LoVo (cell line): Measurements from ENCODE around the gene ZNF92.
"Not testable (repeated sequence)": the region's sequence is repeated elsewhere in the genome, so short reads cannot be mapped to it uniquely, and the experiment has no call there.

Experiments used
- DNase-seq: peaks from one replicate; pipeline ENCODE4 v3.0.0-alpha.2; 2016; ENCODE audit warnings: low spot score

The ZNF92 gene

DNA sequence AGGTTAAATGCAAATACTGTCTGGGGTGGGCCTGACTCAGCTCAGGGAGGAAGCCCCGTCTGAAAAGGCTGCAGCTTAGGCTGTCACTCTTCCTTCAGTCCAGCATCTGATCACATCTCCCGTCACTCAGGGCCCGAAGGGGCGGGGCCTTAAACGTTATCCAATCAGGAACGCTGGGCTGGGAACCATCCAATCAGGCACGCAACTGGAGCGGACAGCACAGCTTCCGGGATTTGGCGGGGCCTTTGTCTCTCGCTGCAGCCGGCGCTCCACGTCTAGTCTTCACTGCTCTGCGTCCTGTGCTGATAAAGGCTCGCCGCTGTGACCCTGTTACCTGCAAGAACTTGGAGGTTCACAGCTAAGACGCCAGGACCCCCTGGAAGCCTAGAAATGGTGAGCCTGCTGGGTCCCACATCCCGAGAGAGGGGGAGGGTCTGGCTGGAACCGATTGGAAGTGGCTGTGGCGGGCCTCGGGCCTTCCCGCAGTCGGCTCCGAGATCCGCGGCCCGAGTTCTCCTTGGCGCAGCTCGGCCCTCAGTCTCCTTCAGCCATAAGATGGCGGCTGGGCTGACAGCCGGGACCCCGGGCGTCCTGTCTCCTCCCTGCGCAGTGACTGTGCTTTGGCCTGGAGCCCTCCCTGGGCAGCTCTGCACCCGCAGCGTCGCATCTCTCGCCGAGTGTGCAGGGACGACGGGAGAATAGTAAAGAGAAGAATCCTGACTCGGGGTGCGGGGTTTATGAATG is at the start of gene ZNF92:
Gene ZNF92, plus strand, starts transcription at position 248 of the 744 bp plus-strand sequence. Its CDS starts 143 bp downstream, at position 391.
- DNase-seq, result peak; percentile 99

DNA sequence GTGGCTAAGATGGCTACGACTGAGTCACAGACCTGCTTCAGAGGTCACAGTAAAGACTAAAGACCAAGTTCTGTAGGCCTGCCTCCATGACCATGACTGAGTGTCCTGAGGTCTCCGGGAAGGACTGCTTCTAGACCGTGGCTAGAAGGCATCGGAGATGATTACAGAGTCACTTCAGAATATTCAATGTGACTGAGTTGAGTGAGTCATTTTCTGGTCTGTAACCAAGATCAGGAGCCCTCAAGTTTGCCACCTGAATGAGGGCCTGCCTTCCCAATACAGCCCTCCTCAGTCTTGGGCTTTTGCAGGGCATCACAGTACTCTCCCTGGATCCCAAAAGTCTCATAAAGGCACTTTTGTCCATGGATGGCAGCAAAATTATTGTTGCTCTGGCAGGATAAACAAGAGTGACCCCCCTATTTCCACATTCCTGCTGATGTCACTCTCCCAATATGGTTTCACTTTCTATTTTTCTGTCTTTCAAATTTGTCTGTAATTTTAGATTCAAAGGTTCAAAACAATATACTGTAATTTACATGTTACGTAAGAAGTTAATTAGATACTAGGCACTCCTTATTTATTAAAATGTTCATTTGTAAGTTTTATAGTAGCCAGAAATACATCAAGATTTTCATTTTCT is 47.7 kb upstream of the ZNF92 start:
- DNase-seq, result no peak

DNA sequence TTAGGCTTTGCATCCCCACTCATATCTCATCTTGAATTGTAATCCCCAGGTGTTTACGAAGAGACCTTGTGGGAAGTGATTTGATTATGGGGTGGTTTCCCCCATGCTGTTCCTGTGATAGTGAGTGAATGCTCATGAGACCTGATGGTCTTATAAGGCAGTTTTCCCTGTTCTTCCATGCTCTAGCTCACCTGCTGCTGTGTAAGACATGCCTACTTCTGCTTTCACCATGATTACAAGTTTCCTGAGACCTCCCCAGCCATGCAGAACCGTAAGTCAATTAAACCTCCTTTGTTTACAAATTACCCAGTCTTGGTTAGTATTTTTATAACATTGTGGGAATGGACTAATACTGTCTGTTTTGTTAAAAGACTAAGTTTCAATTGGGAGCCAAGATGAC is 35.3 kb upstream of the ZNF92 start:
- no peak for DNase-seq

DNA sequence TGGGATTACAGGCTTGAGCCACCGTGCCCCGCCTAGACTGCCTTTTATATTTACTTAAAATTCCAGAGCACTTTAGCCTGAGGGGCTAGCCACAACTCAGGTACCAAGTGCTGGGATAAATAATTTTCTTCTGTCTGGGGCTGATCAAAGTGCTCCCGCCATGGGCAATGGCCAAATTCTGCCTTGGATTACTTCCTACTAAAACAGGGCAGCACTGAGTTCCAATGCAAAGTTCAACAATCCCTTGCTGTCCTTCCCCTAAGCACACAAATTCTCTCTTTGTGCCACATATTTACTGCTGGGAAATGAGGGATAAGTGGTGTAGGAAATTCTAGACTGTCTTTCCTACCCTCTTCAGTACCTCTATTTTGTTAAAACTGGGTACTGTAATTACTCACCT is 34.4 kb upstream of the ZNF92 start:
- no peak for DNase-seq

DNA sequence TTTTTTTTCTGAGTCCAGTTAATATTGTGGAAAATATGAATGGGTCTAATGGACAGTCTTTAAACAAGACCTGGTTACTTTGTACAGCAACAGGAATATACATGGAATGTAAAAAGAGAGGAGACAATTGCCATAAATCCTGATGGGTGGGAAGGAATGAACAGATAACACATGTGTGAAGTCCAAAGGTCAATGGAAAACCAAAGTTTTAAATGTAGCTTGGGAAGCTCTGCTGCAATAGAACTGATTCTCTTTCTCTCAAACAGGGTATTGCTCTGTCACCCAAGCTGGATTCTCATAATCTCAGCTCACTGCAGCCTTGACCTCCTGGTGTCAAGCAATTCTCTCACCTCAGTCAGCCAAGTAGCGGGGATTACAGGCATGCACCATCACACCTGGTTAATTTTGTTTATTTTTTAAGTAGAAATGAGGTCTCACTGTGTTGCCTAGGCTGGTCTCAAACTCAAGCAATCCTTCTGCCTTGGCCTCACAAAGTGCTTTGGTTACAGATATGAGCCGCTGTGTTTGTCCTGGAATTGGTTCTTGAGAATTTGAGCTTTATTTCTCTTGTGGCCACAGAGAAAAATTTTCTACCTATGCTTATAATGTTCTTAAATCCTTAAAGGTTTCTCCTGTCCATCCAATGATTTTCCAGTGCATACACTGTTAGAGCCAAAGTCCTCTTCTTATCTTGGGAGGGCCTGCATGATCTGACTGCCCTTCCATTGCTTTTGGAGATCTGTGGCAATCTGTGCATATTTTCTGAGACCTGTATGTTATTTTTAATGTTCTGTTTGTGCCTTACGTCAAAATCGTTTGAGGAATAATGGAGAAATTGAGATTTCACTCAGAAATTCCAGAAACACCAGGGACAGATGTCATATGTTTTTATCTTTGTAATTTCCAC is 30.7 kb upstream of the ZNF92 start:
- no peak for DNase-seq

DNA sequence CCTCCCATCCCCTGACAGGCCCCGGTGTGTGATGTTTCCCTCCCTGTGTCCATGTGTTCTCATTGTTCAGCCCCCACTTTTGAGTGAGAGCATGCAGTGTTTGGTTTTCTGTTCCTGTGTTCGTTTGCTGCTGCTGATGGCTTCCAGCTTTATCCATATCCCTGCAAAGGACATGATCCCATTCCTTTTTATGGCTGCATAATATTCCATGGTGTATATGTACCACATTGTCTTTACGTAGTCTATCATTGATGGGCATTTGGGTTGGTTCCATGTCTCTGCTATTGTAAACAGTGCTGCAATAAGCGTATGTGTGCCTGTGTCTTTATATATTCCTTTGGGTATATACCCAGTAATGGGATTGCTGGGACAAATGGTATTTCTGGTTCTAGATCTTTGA is 29.1 kb upstream of the ZNF92 start:
- DNase-seq, result not testable (repeated sequence)

DNA sequence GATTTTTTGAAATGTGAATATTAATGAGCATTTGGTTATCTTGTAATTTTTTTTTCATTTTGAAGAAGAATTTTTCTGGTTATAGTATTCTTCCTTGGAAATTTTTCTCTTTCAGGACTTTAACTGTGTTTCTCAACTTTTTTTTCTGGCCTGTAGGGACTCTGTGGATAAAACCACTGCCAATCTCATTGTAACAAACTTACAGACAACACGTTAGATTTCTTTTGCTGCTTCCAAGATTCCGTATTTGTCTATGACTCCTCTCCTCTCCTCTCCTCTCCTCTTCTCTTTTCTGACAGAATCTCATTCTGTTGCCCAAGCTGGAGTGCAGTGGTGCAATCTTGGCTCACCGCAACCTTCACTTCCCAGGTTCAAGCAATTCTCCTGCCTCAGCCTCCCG is 19.4 kb upstream of the ZNF92 start:
- DNase-seq, result no peak

DNA sequence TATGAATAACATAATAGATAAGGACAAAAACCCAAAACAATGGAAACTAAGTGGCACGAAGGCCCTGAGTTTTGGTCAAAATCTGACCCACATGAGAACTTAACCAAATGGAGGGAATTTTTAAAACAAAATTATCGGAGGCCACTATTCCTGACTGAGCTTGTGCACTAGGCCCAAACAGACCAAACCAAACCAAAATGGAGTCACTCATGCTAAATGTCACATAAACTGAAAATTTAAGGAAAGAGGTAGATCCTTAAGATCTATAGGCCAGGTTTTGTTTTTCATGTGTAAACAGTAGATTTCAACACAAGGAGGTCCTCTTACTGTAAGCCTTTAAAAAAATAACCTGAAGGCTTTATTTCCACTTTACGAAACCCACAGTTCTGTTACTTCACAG is 3.8 kb upstream of the ZNF92 start:
- no peak for DNase-seq

DNA sequence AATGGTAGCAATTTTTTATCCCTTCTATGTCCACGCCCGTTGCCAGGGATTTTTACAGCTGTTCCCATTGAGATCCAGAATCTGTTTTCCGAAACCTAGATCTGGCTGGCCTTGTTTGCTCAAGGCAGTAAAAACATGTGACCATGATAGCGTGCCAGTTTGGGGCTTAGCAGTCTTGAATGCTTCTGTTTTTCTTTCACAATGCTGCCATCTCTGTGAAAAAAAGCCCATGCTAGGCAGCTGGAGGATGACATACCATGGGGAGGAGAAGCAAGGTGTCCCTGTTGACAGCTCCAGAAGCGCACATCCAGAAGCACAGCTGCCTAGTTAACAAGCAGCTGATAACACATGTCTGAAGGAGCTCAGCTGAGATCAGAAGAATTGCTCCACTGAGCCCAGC is 2.2 kb upstream of the ZNF92 start:
- DNase-seq, result no peak

DNA sequence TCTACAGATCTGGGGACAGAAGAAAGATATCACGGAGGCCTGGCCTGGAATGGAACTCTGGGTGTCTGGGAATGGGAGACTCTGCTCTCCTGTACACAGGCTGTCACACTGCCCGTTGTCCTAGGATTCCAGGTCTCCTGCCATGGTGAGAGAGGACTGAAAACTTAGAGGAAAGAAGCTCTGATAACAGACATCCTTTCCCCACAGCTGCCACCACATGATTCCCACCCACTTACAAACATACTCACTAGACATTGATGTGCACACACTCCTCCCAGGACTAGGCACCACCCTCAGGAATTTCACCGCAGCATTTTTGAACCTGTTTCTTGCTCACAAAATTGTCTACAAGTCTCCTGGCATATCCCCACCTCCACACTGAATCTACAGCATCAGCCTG is 5.7 kb downstream of the ZNF92 start:
- DNase-seq, result no peak

DNA sequence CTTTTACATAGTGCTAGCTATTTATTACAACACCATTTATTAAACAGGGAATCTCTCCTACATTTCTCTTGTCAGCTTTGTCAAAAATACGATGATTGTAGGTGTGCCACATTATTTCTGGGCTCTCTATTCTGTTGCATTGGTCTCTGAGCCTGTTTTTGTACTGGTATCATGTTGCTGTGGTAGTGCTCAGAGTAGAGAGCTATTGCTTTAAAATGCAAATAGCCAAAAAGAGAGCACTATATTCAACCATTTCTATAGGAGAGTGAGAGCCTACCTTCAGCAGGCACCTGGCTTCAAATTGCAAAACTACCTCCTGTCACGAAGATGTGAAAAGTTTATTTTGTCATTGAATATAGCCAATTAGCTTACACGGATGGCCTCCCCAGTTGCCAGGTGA is 8.1 kb downstream of the ZNF92 start:
- DNase-seq, result no peak

DNA sequence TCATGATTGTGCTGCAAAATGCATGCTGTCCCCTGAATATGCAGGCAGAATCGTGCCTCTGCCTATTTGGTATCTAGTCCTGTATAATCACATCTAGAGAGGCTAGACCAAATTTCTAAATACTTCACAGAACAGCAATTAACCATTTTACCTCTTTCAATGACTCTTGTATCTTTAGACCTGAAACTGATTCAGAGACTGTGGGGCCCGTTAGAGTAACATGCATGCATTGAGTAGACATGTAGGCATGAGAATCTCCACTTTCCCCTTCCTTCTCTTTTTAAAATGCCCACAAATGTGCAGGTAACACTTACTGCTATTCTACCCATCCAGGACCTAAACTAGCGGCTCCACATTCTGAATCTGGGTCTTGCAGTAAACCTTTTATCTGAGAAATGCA is 8.8 kb downstream of the ZNF92 start:
- no peak for DNase-seq

DNA sequence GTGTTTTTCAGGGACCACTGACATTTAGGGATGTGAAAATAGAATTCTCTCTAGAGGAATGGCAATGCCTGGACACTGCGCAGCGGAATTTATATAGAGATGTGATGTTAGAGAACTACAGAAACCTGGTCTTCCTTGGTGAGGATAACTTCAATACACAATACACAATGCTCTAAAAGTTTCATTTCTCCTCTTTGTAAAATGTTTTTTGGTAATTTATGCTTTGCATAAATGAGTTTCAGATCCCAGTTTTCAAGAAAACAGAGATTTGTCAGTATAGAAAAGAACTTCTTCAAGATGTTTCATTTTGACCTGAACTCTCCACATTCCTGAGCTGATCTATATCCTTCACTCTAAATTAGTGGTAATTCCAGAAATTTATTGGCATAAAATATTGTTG is 14.2 kb downstream of the ZNF92 start:
- no peak for DNase-seq

DNA sequence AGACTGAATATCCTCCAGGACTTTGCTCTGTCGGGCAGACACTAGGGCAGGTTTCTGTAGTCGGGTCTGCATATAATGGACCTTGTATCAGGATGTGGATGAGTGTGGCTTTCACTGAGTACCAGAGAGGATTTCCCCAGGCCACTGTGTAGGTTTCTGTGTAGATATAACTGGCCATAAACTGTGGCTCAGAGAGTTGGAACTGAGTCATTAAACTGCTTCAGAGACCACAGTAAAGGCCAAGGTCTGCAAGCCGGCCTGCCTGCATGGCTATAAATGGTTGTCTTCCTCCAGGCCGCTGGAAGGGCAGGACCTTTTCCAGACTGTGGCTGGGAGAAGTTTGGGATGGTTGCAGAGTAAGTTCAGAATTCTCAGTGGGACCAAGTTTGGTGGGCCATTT is 16.9 kb downstream of the ZNF92 start:
- DNase-seq, result no peak

DNA sequence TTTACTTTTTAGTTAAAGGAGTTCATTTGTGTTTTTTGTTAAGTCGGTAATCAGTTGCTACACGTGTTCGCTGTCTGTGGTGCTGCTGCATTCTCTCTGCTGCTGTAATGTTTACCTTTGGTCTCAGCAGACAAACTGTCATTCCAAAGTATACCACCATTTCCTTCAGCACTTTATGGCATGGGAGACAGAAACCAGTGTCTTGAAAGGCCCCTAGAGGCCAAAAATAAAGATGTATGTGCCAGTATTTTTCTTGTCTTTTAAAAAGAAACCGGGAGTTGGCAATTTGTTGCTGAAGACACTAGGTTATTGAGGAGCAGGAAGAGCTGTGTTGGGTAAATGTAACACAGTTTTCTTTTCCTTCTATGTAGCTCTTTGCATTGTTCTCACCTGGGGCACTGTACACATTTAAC is 24.1 kb downstream of the ZNF92 start:
- no peak for DNase-seq

DNA sequence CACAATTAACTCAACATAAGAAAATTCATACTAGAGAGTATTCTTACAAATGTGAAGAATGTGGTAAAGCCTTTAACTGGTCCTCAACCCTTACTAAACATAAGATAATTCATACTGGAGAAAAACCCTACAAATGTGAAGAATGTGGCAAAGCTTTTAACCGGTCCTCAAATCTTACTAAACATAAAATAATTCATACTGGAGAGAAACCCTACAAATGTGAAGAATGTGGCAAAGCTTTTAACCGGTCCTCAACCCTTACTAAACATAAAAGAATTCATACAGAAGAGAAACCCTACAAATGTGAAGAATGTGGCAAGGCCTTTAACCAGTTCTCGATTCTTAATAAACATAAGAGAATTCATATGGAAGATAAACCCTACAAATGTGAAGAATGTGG is 25.0 kb downstream of the ZNF92 start:
- not testable (repeated sequence) for DNase-seq

DNA sequence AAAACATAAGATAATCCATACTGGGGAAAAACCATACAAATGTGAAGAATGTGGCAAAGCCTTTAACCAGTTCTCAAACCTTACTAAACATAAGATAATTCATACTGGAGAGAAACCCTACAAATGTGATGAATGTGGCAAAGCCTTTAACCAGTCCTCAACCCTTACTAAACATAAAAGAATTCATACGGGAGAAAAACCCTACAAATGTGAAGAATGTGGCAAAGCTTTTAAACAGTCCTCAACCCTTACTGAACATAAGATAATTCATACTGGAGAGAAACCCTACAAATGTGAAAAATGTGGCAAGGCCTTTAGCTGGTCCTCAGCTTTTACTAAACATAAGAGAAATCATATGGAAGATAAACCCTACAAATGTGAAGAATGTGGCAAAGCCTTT is 25.4 kb downstream of the ZNF92 start:
- not testable (repeated sequence) for DNase-seq

DNA sequence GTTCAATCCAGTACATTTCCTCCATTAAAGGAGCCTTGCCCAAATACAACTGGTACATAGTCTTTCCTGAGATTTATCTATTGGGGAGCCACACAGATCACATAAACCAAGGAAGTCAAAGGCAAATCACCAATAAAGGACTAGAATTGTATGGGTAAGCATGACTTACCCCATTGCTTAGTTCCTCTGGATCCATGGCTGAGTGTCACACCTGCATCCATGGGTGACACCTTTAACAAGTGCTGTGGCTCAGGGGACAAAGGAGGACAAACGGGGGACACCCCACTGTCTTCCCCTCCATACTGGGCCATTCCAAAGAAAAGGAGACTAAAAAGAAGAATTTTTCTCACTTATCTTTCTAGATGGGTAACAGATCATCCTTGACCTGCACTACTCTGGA is 30.4 kb downstream of the ZNF92 start:
- no peak for DNase-seq

DNA sequence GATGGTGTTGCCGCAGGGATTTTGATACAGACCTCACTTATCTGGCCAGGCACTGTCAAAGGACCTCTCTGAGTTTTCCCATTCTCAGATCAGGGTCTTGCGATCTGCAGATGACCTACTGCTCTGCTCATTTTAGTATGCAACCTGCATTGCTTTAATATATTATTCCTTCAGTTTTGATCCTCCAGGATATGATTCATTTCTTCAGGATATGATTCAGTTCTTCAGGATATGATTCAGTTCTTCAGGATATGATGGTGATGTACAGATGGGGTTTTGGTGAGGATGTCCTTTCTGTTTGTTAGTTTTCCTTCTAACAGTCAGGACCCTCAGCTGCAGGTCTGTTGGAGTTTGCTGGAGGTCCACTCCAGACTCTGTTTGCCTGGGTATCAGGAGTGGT is 33.1 kb downstream of the ZNF92 start:
- DNase-seq, result not testable (repeated sequence)

DNA sequence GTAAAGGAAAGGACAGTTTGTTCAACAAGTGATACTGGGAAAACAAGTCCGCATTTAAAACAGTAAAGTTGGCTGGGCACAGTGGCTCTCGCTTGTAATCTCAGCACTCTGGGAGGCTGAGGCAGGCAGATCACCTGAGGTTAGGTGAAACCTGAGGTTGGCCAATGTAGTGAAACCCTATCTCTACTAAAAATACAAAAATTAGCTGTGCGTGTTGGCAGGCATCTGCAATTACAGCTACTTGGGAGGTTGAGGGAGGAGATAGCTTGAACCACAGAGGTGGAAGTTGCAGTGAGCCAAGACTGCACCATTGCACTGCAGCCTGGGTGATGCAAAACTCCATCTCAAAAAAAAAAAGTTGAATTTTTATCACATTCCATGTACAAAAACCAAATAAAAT is 35.7 kb downstream of the ZNF92 start:
- no peak for DNase-seq

DNA sequence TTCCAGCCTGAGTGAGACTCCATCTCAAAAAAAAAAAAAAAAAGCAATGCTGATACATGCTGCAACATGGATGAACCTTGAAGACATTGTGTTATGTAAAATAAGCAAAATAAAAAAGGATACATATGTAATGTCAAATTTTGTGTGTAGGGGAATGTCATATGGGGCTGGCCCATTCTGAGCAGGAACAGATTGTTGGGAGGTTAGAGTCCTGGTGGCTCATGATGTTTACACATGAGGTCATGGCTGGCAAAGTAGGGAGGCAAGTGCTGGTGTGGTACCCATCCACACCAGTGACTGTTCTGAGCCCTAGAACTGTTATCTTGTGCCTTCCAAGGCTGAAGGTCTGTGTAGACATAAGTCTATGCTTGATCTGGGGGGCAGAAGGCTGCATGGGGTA is 37.6 kb downstream of the ZNF92 start:
- no peak for DNase-seq

DNA sequence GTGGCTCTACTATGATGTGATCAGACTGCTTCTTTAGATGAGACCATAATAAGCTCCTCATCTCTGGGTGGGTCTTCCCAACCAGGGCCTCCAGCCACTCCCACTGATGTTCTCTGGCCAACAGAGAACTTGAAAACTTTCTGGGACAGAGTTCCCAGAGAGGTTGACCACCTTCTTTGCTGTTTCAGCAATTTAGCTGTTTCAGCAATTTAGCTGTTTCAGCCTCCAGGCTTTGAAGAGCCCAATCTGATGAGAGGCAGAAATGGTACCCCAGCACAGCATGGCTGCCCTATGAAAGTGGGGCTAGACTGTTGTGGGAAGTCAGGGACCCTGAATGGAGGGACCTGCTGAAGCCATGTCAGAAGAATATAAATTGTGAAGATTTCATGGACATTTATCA is 49.0 kb downstream of the ZNF92 start:
- no peak for DNase-seq

DNA sequence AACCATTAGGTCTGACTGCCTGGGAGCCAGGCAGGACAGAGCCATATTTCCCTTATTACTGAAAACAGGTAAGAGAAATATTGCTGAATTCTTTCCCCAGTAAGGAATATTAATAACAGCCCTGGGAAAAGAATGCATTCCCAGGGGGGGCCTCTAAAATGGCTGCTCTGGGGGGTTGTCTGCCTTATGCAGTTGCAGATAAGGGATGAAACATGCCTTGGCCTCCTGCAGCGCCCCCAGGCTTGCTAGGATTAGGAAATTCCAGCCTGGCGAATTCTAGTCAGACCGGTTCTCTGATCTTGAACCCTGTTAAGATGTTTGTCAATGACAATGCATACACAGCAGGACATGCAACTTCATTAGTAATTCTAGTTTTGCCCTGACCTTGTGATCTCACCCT is 49.6 kb downstream of the ZNF92 start:
- DNase-seq, result not testable (repeated sequence)
